AG08396 (cell line): ENCODE results near the gene ARPIN.
A peak's percentile ranks its signal among the peaks of the same experiment; 100 is the strongest.
"Not testable (repeated sequence)": the region's sequence is repeated elsewhere in the genome, so short reads cannot be mapped to it uniquely, and the experiment has no call there.

ENCODE experiments used
- DNase-seq: peaks from one replicate; pipeline ENCODE4 v3.0.0; 2012; ENCODE audit warnings: low spot score, mixed read lengths

The ARPIN gene

GRCh38 chr15:89912674-89913396 lies at the start of gene ARPIN:
Gene ARPIN (minus strand): TSS chr15:89912952. CDS start chr15:89912835, 117 bp downstream.
- DNase-seq: peak; percentile 80

DNA sequence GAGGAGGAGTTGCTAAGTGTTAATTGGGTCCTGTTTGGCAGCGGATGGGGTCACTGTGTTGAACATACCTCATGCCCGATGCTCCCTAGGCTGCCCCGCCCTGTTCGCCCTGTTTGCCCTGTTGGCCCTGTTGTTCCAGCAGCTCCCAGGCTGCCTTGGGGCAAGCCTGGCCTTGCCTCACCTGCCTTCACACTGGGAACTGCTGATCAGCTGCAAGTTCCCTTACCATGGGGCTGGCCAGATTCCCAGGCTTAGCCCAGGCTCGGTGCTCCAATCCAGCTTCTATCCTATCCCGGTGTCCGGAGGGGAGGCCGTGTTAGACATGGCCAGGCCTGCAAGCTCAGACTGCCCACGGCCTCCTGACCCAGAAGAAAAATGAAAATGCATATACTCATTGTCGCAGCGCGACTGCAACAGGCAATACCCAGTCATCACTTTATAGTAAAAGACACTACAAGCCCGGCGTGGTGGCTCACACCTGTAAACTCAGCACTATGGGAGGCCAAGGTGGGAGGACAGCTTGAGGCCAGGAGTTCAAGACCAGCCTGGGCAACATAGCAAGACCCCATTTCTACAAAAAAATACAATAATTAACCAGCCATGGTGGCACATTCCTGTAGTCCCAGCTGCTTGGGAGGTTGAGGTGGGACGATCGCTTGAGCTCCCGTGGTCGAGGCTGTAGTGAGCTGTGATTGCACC lies 45.5 kb upstream of the ARPIN start:
- DNase-seq: no peak

DNA sequence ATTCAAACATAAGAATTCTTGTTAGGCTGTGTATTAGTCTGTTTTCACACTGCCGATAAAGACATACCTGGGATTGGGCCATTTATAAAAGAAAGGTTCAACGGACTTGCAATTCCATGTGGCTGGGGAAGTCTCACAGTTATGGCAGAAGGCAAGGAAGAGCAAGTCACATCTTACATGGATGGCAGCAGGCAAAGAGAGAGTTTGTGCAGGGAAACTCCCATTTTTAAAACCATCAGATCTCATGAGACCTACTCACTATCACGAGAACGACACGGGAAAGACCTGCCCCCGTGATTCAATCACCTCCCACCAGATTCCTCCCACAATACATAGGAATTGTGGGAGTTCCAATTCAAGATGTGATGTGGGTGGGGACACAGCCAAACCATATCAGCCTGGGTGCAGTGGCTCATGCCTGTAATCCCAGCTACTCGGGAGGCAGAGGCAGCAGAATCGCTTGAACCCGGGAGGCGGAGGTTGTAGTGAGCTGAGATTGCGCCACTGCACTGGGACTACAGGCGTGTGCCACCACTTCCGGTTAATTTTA lies 42.8 kb upstream of the ARPIN start:
- DNase-seq: not testable (repeated sequence)

DNA sequence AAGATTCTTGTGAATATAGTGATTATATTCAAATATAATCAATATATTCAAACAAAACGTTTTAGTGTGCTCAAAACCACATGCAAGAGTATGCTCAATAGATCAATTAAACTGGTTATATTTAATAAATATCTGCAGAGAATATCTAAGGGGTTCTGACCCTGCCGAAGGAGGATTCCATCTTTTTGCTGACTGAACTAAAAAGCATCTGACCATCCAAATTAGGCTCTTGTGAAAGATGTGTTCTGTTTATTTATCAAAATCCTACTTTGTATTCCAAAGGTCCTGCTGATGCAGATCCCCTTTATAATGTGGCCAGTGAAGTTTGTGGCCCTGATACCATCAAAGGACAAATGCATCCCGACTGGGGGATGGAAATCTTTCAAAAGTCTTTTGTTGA lies 41.8 kb upstream of the ARPIN start:
- no peak for DNase-seq

DNA sequence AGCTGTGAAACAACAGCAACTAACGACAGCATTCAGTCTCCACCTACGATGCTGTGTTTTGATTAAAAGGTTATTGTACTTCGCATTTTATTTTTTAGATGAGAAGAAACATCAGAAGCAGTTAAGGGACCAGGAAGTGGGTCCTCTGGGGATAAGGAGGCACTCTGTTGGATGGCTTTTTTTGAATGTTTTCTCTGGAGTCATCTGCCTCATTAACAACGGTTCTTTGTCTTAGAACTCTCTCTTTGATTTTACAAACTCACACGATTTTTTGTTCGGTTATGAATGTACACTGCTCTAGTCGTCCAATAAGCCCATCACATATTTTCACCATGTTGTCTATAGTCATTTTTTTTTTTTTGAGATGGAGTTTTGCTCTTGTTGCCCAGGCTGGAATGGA lies 36.0 kb upstream of the ARPIN start:
- no peak for DNase-seq

DNA sequence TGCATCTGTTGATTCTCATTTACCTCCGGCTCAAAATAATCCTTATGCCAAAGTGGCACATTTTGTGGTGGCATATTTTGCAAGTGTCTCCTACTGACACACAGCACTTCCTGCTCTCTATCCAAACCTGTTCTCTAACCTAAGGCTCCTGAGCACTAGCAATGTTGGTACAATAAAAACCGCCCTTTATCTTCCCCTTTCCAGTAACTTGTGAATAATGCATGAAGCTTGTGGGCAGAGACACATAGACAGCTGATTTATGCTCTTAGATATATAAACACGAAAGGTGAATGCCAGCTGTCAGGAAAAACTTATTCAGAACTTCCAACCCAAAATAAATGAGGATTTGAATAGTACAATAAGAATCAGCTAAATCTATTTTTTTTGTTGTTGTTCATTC lies 34.6 kb upstream of the ARPIN start:
- DNase-seq: no peak

DNA sequence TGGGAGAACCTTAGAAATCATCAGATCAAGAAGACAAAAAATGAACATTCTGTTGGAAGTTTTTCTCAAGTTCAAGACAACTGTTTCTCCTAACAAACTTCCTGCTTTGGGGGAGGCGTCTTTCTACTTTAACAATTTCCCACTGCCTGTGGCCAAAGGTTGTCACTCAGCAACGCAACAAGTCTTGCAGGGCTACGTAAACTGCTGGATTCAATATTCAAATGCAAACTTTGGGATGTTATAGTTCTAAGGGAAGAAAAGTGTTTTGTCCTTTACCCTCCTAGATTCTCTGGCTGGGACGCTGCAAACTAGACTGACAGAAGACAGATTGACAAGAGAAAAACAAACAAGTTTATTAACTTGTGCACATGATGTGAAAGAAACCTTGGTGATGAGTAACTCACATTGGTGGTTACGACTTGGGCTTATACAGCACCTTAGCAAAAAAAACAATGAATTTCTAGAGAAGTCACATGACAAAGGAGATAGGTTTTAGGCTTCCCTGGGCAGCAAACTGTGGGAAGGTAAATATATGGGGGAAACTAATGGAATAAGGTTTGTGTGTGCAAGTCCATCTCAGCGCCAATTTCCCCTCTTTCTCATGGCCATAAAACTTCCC lies 34.0 kb upstream of the ARPIN start:
- DNase-seq: no peak

DNA sequence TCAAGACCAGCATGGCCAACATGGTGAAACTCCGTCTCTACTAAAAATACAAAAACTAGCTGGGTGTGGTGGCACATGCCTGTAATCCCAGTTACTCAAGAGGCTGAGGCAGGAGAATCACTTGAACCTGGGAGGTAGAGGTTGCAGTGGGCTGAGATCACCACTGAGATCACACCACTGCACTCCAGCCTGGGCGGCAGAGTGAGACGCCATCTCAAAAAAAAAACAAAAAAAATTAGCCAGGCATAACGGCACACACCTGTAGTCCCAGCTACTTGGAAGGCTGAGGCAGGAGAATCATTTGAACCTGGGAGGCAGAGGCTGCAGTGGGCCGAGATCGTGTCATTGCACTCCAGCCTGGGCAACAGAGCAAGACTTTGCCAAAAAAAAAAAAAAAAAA lies 31.0 kb upstream of the ARPIN start:
- DNase-seq: not testable (repeated sequence)

GRCh38 chr15:89939910-89940309 lies 27.2 kb upstream of the ARPIN start:
- DNase-seq: no peak

- DNase-seq: not testable (repeated sequence)
Measured at GRCh38 chr15:89939377-89939776, 26.6 kb upstream of the ARPIN start.

DNA sequence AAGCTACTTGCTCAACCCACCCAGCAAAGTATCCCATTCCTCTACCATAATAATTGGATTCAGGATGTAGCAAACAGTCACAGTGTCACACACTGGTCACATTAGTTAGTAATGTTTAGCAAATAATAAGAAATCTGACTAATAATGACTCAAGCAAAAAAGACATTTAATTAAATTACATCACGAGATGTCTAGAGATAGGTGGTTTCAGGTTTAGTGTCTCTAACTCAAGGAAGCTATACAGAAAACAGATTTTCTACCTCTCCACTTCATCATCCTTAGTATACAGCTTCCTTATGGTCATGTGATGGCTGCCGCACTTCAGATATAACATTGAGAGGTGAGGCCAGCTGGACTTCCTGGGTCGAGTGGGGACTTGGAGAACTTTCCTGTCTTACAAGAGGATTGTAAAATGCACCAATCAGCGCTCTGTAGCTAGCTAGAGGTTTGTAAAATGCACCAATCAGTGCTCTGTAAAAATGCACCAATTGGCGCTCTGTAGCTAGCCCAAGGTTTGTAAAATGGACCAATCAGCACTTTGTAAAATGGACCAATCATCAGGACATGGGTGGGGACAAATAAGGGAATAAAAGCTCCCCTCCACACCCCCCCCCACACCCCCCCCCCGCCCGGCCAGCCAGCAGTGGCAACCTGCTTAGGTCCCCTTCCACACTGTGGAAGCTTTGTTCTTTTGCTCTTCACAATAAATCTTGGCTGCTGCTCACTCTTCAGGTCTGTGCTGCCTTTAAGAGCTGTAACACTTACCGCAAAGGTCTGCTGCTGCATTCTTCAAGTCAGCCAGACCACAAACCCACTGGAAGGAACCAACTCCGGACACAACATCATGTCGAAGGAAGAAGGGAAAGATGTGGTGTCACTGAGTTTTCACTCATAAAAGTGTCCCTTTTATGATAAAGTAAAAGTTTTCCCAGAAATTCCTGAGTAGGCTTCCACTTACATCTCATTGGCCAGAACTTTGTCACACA lies 24.9 kb upstream of the ARPIN start:
- DNase-seq: no peak

GRCh38 chr15:89936786-89937265 lies 24.1 kb upstream of the ARPIN start:
- DNase-seq: no peak

DNA sequence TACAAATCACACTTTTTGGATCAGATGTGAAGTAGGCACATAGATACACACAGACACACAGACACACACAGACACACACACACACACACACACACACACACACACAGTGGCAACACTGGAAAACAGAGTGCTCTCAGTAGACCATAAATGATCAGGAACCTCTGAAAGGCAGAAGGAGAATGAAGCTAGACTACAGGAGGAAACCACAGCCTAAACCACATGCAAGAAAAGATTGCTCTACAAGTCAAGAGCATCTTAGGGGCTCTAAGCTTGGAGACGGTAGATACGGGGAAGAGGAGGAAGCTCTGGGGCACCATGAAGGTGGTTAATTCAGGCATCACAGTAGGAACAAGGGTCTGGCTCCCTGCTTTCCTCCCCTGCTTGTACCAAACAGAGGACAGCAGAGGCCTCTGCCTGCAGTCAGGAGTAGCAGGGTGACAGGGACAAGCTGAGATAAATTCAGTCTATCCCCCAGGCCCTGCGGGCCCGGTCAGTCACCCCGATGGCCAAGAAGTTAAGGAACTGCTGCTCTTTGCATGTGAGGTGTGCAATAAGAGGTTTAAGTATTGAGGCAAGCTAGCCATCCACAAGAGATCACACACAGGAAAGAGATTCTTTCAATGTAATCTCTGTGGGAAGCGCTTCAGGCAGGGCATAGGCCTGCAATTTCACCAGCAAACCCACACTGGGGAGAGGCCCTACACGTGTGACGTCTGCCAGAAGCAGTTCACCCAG lies 23.5 kb upstream of the ARPIN start:
- no peak for DNase-seq

GRCh38 chr15:89932880-89933279 lies 20.1 kb upstream of the ARPIN start:
- DNase-seq: no peak

GRCh38 chr15:89928421-89928820 lies 15.7 kb upstream of the ARPIN start:
- DNase-seq: no peak

DNA sequence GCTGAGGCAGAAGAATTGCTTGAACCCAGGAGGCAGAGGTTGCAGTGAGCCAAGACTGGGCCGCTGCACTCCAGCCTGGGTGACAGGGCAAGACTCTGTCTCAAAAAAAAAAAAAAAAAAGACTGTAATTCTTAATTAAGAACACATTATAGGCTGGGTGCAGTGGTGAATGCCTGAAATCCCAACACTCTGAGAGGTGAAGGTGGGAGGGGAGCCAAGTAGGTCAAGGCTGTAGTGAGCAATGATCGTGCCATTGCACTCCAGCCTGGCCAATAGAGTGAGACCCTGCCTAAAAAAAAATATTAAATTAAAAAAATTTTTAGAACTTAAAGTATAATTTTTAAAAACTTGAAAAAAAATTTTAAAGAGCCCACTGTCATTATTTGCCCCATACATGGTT lies 13.4 kb upstream of the ARPIN start:
- DNase-seq: no peak

GRCh38 chr15:89917442-89918101 lies 4.8 kb upstream of the ARPIN start:
- no peak for DNase-seq

GRCh38 chr15:89916660-89917059 lies 3.9 kb upstream of the ARPIN start:
- DNase-seq: no peak

GRCh38 chr15:89912145-89912673 lies 543 bp downstream of the ARPIN start:
- DNase-seq: peak; percentile 59
